ENCODE data around the gene PLOD1. TPM values are rescaled to one million over a fixed set of nuclear protein-coding genes. Genes with fewer than 3 reads are reported as not detected.

The PLOD1 gene
- total and polyA plus RNA-seq, 2 of the 13 experiments (the other 11 are each of a cell fraction or from before 2014, with no cell fraction given) = 70.1 to 318 TPM

DNA sequence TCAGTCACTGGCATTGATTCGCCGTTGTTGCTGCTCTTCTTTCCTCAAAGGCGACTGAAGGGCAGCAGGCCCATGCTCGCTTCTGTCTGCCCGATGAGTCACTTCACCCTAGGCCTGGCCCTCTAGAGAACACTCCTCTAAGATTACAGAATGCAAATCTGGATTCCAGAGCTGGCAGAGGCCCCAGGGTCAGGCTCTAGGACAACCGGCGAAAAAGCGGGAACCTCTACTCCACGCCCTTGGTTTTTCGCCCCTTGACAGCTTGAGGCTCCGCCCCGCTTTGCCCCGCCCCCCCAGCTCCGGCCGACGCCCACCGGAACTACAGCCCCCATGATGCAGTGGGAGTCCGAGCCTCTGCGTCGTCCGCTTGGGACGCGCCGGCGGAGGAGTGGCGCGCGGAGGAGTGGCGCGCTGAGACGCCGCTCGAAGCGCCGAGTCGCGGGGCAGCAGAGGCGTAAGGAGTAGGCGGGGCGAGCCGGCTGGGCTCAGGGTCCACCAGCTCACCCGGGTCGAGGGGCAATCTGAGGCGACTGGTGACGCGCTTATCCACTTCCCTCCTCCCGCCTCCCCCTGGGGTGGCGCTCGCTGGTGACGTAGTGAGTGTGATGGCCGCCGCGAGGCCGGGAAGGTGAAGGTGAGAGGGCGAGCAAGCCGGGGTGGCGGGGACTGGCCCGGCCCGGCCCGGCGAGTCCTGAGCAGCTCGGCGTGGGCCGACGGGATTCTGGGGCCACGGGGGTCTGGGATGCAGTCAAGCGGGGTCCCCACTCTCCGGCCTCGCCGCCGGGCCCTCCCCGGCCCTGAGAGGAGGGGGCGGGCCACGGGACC lies 45.5 kb downstream of the PLOD1 start, which contains the start of gene MFN2 (continued):
- TF ChIP-seq, protein P1, sequence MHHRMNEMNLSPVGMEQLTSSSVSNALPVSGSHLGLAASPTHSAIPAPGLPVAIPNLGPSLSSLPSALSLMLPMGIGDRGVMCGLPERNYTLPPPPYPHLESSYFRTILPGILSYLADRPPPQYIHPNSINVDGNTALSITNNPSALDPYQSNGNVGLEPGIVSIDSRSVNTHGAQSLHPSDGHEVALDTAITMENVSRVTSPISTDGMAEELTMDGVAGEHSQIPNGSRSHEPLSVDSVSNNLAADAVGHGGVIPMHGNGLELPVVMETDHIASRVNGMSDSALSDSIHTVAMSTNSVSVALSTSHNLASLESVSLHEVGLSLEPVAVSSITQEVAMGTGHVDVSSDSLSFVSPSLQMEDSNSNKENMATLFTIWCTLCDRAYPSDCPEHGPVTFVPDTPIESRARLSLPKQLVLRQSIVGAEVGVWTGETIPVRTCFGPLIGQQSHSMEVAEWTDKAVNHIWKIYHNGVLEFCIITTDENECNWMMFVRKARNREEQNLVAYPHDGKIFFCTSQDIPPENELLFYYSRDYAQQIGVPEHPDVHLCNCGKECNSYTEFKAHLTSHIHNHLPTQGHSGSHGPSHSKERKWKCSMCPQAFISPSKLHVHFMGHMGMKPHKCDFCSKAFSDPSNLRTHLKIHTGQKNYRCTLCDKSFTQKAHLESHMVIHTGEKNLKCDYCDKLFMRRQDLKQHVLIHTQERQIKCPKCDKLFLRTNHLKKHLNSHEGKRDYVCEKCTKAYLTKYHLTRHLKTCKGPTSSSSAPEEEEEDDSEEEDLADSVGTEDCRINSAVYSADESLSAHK (CRISPR knock-in tag; IDR thresholded peaks at IDR 0.05; ENCODE audit: borderline replicate concordance) = no peak
- TF ChIP-seq CBFB (CRISPR knock-in tag; IDR thresholded peaks at IDR 0.05) = peak; percentile 72; the same call in 1 of the 2 replicates
- TF ChIP-seq ZNF562 (CRISPR knock-in tag; IDR thresholded peaks at IDR 0.05; ENCODE audit: borderline replicate concordance) = no peak
- TF ChIP-seq ZKSCAN5 (CRISPR knock-in tag; IDR thresholded peaks at IDR 0.05) = no peak
- TF ChIP-seq ZNF225 (CRISPR knock-in tag; IDR thresholded peaks at IDR 0.05) = no peak; the same call in 1 of the 2 replicates
- peak; percentile 77; the same call in 1 of the 2 replicates for TF ChIP-seq EED (CRISPR knock-in tag; IDR thresholded peaks at IDR 0.05)
- no peak for TF ChIP-seq EHMT2 (IDR thresholded peaks at IDR 0.05; ENCODE audit: borderline replicate concordance, low read depth, low read length)
- TF ChIP-seq, protein P2, sequence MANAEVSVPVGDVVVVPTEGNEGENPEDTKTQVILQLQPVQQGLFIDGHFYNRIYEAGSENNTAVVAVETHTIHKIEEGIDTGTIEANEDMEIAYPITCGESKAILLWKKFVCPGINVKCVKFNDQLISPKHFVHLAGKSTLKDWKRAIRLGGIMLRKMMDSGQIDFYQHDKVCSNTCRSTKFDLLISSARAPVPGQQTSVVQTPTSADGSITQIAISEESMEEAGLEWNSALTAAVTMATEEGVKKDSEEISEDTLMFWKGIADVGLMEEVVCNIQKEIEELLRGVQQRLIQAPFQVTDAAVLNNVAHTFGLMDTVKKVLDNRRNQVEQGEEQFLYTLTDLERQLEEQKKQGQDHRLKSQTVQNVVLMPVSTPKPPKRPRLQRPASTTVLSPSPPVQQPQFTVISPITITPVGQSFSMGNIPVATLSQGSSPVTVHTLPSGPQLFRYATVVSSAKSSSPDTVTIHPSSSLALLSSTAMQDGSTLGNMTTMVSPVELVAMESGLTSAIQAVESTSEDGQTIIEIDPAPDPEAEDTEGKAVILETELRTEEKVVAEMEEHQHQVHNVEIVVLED (CRISPR knock-in tag; IDR thresholded peaks at IDR 0.05; ENCODE audit: borderline replicate concordance) = peak; percentile 99
- TF ChIP-seq MIXL1 (CRISPR knock-in tag; IDR thresholded peaks at IDR 0.05) = peak; percentile 38; the same call in 1 of the 2 replicates
- TF ChIP-seq, protein P3, sequence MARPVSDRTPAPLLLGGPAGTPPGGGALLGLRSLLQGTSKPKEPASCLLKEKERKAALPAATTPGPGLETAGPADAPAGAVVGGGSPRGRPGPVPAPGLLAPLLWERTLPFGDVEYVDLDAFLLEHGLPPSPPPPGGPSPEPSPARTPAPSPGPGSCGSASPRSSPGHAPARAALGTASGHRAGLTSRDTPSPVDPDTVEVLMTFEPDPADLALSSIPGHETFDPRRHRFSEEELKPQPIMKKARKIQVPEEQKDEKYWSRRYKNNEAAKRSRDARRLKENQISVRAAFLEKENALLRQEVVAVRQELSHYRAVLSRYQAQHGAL (CRISPR knock-in tag; IDR thresholded peaks at IDR 0.05; ENCODE audit: not compliant biosample characterization) = no peak
- no peak for TF ChIP-seq ZNF329 (CRISPR knock-in tag; IDR thresholded peaks at IDR 0.05; ENCODE audit: low read depth)
- TF ChIP-seq NRL (CRISPR knock-in tag; IDR thresholded peaks at IDR 0.05; ENCODE audit: borderline replicate concordance) = peak; percentile 21; the same call in 1 of the 2 replicates
- TF ChIP-seq ZNF563 (CRISPR knock-in tag; IDR thresholded peaks at IDR 0.05) = peak; percentile 23; the same call in 1 of the 2 replicates
- no peak for TF ChIP-seq ZNF326 (CRISPR knock-in tag; IDR thresholded peaks at IDR 0.05; ENCODE audit: borderline replicate concordance)
- no peak for TF ChIP-seq MAF1 (CRISPR knock-in tag; IDR thresholded peaks at IDR 0.05; ENCODE audit: borderline replicate concordance)
- TF ChIP-seq ZBTB21 (CRISPR knock-in tag; IDR thresholded peaks at IDR 0.05) = peak; percentile 75; the same call in 1 of the 2 replicates
- TF ChIP-seq RFX5 (IDR thresholded peaks at IDR 0.05; ENCODE audit: low read depth, low read length) = peak; percentile 69; the same call in 1 of the 2 replicates
- TF ChIP-seq ZFAT (CRISPR knock-in tag; conservative IDR thresholded peaks at IDR 0.05) = 0 out of 2 replicates have a peak, but pooled peaks have one; percentile 29
- TF ChIP-seq, protein P4, sequence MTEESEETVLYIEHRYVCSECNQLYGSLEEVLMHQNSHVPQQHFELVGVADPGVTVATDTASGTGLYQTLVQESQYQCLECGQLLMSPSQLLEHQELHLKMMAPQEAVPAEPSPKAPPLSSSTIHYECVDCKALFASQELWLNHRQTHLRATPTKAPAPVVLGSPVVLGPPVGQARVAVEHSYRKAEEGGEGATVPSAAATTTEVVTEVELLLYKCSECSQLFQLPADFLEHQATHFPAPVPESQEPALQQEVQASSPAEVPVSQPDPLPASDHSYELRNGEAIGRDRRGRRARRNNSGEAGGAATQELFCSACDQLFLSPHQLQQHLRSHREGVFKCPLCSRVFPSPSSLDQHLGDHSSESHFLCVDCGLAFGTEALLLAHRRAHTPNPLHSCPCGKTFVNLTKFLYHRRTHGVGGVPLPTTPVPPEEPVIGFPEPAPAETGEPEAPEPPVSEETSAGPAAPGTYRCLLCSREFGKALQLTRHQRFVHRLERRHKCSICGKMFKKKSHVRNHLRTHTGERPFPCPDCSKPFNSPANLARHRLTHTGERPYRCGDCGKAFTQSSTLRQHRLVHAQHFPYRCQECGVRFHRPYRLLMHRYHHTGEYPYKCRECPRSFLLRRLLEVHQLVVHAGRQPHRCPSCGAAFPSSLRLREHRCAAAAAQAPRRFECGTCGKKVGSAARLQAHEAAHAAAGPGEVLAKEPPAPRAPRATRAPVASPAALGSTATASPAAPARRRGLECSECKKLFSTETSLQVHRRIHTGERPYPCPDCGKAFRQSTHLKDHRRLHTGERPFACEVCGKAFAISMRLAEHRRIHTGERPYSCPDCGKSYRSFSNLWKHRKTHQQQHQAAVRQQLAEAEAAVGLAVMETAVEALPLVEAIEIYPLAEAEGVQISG (CRISPR knock-in tag; IDR thresholded peaks at IDR 0.05) = peak; percentile 91
- no peak for TF ChIP-seq DNMT1 (CRISPR knock-in tag; IDR thresholded peaks at IDR 0.05)
- peak; percentile 75 for TF ChIP-seq ZNF160 (CRISPR knock-in tag; IDR thresholded peaks at IDR 0.05)
- 0 out of 2 replicates have a peak, but pooled peaks have one; percentile 80 for TF ChIP-seq SALL2 (CRISPR knock-in tag; IDR thresholded peaks at IDR 0.05)
